ENCODE measurements around the gene ZNF324.

DNA sequence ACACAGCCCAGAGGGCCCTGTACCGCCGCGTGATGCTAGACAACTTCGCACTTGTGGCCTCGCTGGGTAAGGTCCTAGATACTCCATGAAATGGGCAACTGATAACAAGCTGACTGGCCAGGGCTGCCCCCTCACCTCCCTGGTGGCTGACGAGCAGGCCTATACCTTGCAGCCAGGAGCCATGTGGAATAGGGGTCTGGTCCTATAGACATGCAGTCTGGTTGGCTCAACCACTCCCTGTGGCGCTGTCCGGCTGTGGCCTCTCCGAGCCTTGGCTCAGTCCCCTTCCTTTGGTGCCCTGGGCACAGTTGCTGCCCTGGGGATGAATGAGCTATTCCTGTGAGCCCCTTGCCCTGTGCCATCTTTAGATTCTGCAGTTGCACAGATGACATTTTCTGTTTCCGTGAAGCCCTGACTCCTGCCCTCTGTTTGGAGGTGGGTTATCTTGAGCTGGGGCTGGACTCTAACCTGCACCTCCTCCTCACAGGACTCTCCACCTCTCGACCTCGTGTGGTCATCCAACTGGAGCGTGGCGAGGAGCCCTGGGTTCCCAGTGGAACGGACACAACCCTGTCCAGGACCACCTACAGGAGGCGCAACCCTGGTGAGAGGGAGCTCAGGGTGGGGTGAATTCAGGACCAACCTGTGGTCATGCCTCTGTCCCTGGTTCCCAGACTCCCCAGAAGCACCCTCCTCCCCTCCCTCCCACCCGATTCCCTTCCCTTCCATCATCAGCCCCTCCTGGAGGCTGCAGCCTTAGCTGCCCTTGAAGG lies 2.5 kb downstream of the ZNF324 start:
- no peak for TF ChIP-seq LEF1 (IDR thresholded peaks at IDR 0.05)
- no peak for TF ChIP-seq FOXA1 (IDR thresholded peaks at IDR 0.05; ENCODE audit: borderline replicate concordance)

Data from K562 (cell line).